ENCODE measurements around the gene RAB4A.
"Not testable (repeated sequence)": the region's sequence is repeated elsewhere in the genome, so short reads cannot be mapped to it uniquely, and the experiment has no call there.

RAB4A gene

DNA sequence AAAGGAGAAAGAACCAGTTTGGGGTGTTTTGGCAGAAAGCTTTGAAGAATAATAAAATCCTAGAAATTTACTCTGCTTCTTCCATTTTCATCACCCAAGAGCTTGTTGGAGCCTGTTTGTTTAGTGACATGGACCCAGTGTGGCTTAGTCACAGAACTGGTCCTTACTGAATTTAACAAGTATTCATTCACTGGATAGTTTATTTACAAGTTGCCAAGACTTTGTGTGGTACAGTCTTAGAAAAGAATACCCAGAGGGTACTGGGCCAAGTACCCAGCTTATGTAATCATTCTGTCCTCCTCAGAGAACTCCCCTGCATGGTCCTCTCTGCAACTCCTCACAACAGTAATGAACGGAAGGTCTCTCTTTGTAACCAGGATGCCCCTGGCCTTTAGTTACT, 16.4 kb downstream of the RAB4A start:
- no peak overlapping the region for H3K4me3 Mint-ChIP-seq
- peaks cover 33% of the 10 kb centered on the region for H3K36me3 Mint-ChIP-seq
- H3K9me3 Mint-ChIP-seq (ENCODE audit: low read depth): peaks cover 9% of the 10 kb centered on the region

DNA sequence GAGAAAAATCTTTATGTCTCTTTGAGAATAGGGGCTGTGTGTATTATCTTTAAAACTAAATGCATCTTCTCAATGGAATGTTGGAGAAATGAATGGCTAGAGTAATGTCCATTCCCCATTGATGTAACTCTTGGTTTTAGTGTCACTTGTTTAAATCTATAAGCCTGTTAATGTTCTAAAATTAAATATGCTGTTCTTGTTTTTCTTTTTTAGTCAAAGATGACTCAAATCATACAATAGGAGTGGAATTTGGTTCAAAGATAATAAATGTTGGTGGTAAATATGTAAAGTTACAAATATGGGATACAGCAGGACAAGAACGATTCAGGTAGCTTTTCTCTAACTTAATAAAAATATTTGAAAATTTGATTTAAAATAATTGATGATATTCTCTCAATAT, 17.6 kb downstream of the RAB4A start:
- H3K9me3 Mint-ChIP-seq (ENCODE audit: low read depth): peaks cover 9% of the 10 kb centered on the region
- H3K27me3 Mint-ChIP-seq: no peaks in the 10 kb centered on the region
- peaks cover 19% of the 10 kb centered on the region for H3K4me1 Mint-ChIP-seq (ENCODE audit: low read depth)
- H3K4me3 Mint-ChIP-seq: no peak overlapping the region
- H3K27ac Mint-ChIP-seq: no peak overlapping the region
- peaks cover 32% of the 10 kb centered on the region for H3K36me3 Mint-ChIP-seq

More for the DNA sequence above, 16.4 kb downstream of the RAB4A start:
- no peaks in the 10 kb centered on the region for H3K27me3 Mint-ChIP-seq
- peaks cover 30% of the 10 kb centered on the region for H3K4me1 Mint-ChIP-seq (ENCODE audit: low read depth)
- H3K27ac Mint-ChIP-seq: no peak overlapping the region

DNA sequence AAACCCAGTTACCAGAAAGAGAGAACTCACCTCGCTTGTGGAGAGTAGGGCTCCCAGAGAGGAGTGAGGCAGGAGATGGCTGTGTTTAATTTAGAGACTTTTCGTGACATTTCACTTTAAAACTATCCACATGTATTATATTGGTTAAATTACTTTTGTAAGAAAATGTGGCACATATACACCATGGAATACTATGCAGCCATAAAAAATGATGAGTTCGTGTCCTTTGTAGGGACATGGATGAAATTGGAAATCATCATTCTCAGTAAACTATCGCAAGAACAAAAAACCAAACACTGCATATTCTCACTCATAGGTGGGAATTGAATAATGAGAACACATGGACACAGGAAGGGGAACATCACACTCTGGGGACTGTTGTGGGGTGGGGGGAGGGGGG, 20.8 kb downstream of the RAB4A start:
- peaks cover 29% of the 10 kb centered on the region for H3K36me3 Mint-ChIP-seq
- H3K4me1 Mint-ChIP-seq (ENCODE audit: low read depth): not testable (repeated sequence)

DNA sequence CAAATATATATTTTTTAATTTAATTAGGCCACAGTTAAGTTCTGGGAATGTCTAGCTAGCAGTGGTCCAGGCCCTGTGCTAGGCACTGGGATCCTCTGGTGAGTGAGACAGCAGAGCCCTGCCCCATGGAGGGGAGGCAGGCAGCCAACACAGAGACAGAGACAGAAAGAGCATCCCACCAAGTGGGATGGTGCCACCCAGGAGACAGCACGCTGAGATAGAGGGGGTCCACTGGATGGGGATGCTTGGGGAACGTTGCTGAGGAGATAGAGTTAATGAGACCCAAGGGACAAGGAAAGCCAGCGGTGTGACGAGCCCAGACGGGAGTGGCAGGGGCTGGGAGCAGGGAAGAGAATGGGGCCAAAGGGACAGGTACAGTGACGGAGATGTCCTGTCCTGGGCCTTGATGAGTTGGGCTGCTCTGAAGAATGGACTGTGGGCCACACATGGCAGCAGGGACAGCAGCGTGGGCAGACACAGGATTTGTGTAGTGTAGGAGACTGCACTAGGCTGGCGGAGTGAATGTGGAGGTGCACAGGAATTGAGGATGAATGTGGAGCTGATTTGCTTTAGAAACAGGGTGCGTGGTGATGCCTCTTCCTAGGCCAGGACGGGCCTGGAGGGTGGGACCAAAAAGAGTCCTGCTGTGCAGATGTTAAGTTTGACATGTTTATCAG, 22.8 kb downstream of the RAB4A start:
- Mint-ChIP-seq H3K27me3 (no peaks in the 10 kb centered on the region), H3K36me3 (peaks cover 26% of the 10 kb centered on the region), H3K9me3 (ENCODE audit: low read depth) (peaks cover 9% of the 10 kb centered on the region), H3K4me3 (no peak overlapping the region), H3K4me1 (ENCODE audit: low read depth) (no peaks in the 10 kb centered on the region), H3K27ac (no peak overlapping the region)

More for the DNA sequence above, 20.8 kb downstream of the RAB4A start:
- not testable (repeated sequence) for H3K27ac Mint-ChIP-seq; H3K4me3 Mint-ChIP-seq; H3K27me3 Mint-ChIP-seq; H3K9me3 Mint-ChIP-seq (ENCODE audit: low read depth)

DNA sequence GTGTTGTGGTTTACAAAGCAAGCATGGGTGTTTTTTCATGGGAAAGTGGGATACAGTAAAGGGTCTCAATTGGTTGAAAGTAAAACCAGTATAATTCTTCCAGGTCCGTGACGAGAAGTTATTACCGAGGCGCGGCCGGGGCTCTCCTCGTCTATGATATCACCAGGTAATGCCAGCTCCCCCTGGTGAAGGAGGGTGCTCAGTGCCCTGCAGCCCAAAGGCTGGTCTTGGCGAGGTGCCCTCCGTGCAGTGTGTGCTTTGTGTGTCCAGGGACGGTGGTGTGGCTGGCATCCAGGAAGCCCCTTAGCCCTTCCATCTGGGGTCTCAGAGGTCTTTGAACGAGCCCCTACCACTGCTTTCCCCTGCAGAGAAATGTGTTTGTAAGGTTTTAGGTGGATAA, 24.8 kb downstream of the RAB4A start:
- no peaks in the 10 kb centered on the region for H3K4me1 Mint-ChIP-seq (ENCODE audit: low read depth)
- H3K27ac Mint-ChIP-seq: no peak overlapping the region
- peaks cover 7% of the 10 kb centered on the region for H3K9me3 Mint-ChIP-seq (ENCODE audit: low read depth)
- no peaks in the 10 kb centered on the region for H3K27me3 Mint-ChIP-seq
- H3K4me3 Mint-ChIP-seq: no peak overlapping the region
- peaks cover 15% of the 10 kb centered on the region for H3K36me3 Mint-ChIP-seq

DNA sequence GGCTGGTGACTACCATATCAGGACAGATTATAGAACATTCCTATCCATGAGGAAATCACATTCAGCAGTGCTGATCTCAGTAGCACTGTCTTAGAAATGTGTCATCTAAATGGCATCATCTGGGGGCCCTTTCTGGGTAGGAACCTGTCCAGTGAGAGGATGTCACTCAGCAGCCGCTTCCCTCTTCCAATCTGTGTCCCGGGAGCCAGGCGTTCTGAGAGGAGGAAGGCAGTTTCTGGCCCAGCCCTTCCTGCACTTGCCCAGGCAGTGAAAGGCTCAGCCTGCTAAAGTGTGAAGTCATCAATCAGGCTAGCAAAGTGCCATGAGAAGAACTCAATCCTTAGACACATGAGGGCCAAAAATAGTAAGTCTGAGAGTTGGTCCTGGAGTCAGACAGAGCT, 25.6 kb downstream of the RAB4A start:
- H3K4me1 Mint-ChIP-seq (ENCODE audit: low read depth): no peaks in the 10 kb centered on the region
- no peaks in the 10 kb centered on the region for H3K27me3 Mint-ChIP-seq
- no peak overlapping the region for H3K27ac Mint-ChIP-seq
- H3K4me3 Mint-ChIP-seq: no peak overlapping the region
- H3K9me3 Mint-ChIP-seq (ENCODE audit: low read depth): no peaks in the 10 kb centered on the region
- peaks cover 8% of the 10 kb centered on the region for H3K36me3 Mint-ChIP-seq

DNA sequence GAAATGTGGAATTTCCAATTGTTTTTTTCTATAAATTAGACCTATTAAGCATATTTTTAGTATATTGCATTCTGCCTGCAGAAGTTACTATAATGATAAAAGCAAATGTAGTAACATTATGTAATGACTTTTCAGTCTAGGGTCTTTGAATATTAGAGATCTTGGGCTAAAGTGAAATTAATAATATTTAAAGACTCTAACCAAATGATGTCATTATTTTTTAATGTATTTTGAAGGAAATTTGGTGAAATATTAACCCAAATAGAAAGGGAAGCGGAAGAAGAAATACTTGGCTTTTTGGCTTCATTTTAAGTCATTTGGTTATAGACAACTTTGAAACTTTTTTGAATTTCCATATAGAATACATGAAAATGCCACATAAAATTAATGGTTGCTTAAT, 26.8 kb downstream of the RAB4A start:
- Mint-ChIP-seq H3K36me3 (peaks cover 6% of the 10 kb centered on the region), H3K4me1 (ENCODE audit: low read depth) (no peaks in the 10 kb centered on the region), H3K9me3 (ENCODE audit: low read depth) (no peaks in the 10 kb centered on the region), H3K27ac (no peak overlapping the region), H3K27me3 (no peaks in the 10 kb centered on the region), H3K4me3 (no peak overlapping the region)

DNA sequence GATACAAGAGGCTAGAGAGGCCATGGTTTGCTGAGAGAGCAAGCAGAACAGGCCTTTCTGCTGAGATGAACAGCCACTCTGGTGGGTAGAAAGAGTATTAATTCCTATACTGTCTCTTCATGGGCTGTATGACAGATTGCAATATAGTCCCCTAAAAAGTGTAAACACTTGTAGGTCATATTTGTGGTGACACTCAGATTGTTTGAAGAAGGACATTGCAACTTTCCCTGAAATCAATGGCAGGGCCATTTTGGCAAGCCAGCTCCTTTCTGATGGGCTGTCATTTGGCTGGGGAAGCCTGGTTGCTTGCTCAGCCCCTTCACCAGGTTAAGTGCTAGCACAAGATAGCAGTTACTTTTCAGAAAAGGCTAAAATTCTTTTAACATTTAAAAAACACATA, 27.5 kb downstream of the RAB4A start:
- H3K4me3 Mint-ChIP-seq: no peak overlapping the region
- no peaks in the 10 kb centered on the region for H3K9me3 Mint-ChIP-seq (ENCODE audit: low read depth)
- no peaks in the 10 kb centered on the region for H3K27me3 Mint-ChIP-seq
- H3K4me1 Mint-ChIP-seq (ENCODE audit: low read depth): peaks cover under 1% of the 10 kb centered on the region
- no peak overlapping the region for H3K27ac Mint-ChIP-seq
- H3K36me3 Mint-ChIP-seq: peaks cover 7% of the 10 kb centered on the region

DNA sequence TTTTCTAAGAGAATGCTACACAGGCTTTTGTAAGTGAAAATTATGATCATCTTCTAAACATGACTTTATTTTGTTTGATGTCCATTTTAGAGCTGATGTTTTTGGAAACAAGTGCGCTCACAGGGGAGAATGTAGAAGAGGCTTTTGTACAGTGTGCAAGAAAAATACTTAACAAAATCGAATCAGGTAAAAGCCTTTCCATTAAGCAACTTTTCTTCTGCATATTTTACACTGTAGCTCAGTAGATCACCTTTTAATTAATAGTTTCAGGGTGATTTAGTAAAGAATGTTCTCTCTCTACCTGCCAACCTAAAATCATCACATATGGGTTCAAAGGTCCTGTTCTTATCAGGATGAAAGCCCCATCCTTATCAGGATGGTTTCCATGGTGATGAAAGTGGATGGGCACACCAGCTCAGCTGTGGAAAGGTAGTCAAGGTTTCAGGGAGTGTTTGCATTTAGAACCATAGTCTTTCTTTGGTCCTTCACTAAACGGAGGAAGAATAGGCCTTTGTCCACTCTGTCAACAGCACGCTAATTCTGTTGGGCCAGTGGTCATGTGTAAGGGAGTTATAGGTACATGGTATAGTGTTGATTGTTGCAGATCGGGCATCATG, 28.1 kb downstream of the RAB4A start:
- H3K27me3 Mint-ChIP-seq: no peaks in the 10 kb centered on the region
- H3K36me3 Mint-ChIP-seq: peaks cover 9% of the 10 kb centered on the region
- H3K27ac Mint-ChIP-seq: no peak overlapping the region
- H3K4me1 Mint-ChIP-seq (ENCODE audit: low read depth): peaks cover 2% of the 10 kb centered on the region
- no peak overlapping the region for H3K4me3 Mint-ChIP-seq
- H3K9me3 Mint-ChIP-seq (ENCODE audit: low read depth): no peaks in the 10 kb centered on the region

DNA sequence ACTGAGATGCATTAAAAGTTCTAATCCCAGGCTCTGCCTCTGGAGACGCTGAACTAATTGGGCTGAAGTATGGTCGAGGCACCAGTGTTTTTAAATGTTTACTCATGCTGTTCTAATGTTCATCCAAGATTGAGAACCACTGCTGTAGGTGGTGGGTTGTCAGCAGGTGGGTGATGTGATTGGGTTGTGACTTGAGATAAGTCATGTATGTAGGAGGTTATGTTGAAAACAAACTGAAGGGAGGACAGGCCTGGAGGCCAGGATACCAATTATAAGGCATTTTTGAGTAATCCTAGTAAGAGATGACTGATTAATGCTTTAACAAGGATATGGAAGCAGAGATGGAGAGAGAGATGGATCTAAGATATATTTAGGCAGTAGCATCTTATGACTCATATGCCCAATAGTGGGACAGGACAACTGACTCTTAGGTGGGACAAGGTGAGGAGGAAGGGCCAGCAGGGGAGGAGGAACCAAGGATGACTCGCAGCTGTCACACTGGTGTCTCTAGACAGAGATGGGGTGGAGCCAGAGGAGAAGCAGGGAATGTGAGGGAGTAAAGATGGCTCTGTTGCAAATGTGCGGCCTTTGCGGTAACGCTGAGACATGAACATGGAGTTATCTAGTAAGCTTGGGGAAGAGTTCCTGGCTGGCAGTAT, 29.3 kb downstream of the RAB4A start:
- Mint-ChIP-seq H3K4me3 (no peak overlapping the region), H3K36me3 (peaks cover 8% of the 10 kb centered on the region), H3K27me3 (no peaks in the 10 kb centered on the region), H3K9me3 (ENCODE audit: low read depth) (no peaks in the 10 kb centered on the region), H3K4me1 (ENCODE audit: low read depth) (peaks cover 2% of the 10 kb centered on the region), H3K27ac (no peak overlapping the region)

DNA sequence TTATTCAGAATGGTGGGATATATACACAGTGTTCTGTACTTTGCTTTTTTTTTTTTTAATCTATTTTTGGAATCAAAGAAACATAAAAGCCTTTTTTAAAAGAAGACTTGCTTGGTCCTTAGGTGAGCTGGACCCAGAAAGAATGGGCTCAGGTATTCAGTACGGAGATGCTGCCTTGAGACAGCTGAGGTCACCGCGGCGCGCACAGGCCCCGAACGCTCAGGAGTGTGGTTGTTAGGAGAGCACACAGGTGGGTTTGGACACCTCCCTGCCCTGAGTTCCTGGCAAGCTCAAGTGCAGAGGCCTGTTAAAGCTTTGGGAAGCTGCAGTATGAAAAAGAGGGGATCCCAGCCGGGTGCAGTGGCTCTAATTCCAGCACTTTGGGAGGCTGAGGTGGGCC, 31.8 kb downstream of the RAB4A start:
- Mint-ChIP-seq H3K27me3 (no peaks in the 10 kb centered on the region), H3K9me3 (ENCODE audit: low read depth) (no peaks in the 10 kb centered on the region), H3K4me1 (ENCODE audit: low read depth) (peaks cover 4% of the 10 kb centered on the region), H3K4me3 (no peak overlapping the region), H3K27ac (no peak overlapping the region), H3K36me3 (peaks cover 9% of the 10 kb centered on the region)

DNA sequence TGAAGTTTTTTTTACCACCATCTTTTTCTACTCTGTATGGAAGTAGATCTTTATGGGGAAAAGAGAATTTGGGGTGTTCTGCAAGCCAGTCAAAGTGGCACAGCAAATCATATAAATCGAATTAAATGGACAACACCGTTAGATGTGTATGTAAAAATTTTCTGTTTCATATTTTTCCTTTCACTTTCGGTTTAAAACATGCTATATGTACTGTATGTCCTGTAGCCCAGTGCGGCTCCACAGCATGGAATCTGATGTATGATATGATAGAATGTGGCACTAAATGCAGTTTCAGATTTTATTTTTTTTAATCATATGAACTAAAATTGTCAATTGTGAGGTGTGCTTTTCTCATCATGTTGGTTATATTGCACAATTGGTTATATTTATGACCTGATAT, 32.9 kb downstream of the RAB4A start:
- Mint-ChIP-seq H3K27ac (no peak overlapping the region), H3K4me3 (no peak overlapping the region), H3K4me1 (ENCODE audit: low read depth) (peaks cover 4% of the 10 kb centered on the region), H3K36me3 (peaks cover 10% of the 10 kb centered on the region), H3K27me3 (no peaks in the 10 kb centered on the region), H3K9me3 (ENCODE audit: low read depth) (no peaks in the 10 kb centered on the region)

DNA sequence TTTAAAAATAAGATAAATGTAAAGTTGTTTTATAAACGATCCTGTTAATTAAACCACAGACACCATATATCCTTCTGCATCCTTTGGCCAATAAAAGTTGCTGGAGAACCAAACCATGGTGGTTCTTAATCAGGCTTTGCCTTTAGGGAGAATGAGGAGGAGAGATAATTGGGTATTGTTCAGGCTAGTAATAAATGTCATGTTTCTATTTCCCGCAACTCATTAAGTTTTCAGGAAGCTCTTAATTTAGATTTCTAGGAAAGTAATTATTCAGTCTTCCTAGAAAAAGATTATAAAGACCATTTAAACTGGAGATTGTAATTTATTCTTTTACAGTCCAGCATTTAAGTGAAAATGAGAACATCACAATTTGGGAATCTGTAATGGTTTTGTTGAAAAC, 34.5 kb downstream of the RAB4A start:
- Mint-ChIP-seq H3K36me3 (peaks cover 10% of the 10 kb centered on the region), H3K4me1 (ENCODE audit: low read depth) (peaks cover 4% of the 10 kb centered on the region), H3K4me3 (no peak overlapping the region), H3K27ac (no peak overlapping the region), H3K27me3 (no peaks in the 10 kb centered on the region), H3K9me3 (ENCODE audit: low read depth) (no peaks in the 10 kb centered on the region)

DNA sequence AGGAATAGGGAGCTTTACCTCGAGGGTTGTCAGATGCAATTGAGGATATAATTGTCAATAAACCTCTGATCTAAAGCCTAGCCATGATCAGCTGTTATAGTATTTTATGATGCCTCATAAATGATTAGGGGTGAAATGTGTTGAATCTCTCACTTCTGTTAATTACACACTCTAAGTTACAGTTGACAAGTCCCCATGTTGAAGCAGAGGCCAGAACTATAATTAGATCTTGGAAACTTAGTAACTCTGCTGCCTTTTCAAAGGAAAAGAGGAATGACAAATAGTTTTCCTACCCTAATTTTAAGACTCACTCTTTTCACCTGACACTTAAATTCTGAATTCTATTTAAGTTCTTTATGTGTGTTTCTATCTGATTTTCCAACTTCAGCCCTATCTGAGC, 38.2 kb downstream of the RAB4A start:
- Mint-ChIP-seq H3K27ac (no peak overlapping the region), H3K4me1 (ENCODE audit: low read depth) (peaks cover 2% of the 10 kb centered on the region), H3K36me3 (peaks cover 15% of the 10 kb centered on the region), H3K9me3 (ENCODE audit: low read depth) (no peaks in the 10 kb centered on the region), H3K4me3 (no peak overlapping the region), H3K27me3 (no peaks in the 10 kb centered on the region)

DNA sequence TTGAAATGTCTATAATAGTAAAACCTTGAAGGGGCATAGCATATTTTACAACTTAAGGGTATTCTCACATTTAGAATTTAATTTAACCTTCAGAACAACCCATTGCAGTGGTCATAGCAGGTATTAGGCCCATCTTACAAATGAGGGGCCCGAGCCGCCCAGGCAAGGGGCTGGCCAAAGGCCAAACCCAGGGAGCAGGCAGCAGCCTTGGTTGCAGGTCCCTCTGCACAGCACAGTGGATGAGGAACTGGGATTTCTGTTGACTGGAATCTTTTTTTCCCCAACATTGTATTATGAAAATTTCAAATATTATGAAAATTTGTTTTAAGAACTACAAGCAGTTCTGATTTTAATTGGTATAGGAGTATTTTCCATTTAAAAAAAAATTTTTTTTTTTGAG, 38.8 kb downstream of the RAB4A start:
- no peak overlapping the region for H3K27ac Mint-ChIP-seq
- no peaks in the 10 kb centered on the region for H3K9me3 Mint-ChIP-seq (ENCODE audit: low read depth)
- no peak overlapping the region for H3K4me3 Mint-ChIP-seq
- H3K4me1 Mint-ChIP-seq (ENCODE audit: low read depth): peaks cover 2% of the 10 kb centered on the region
- no peaks in the 10 kb centered on the region for H3K27me3 Mint-ChIP-seq
- H3K36me3 Mint-ChIP-seq: peaks cover 13% of the 10 kb centered on the region

All from activated naive CD8-positive, alpha-beta T cell (primary cell).